GM19397 (cell line): ENCODE measurements around the gene SORBS1.
"Not testable (repeated sequence)": the region's sequence is repeated elsewhere in the genome, so short reads cannot be mapped to it uniquely, and the experiment has no call there.

Source experiments
- ATAC-seq: cut with Tn5 transposase; IDR thresholded peaks from one replicate; pipeline ENCODE4 v1.9.1; 2021; ENCODE audit warnings: mild to moderate bottlenecking, moderate library complexity; ENCODE audit not compliant: unreplicated experiment

The SORBS1 gene

DNA sequence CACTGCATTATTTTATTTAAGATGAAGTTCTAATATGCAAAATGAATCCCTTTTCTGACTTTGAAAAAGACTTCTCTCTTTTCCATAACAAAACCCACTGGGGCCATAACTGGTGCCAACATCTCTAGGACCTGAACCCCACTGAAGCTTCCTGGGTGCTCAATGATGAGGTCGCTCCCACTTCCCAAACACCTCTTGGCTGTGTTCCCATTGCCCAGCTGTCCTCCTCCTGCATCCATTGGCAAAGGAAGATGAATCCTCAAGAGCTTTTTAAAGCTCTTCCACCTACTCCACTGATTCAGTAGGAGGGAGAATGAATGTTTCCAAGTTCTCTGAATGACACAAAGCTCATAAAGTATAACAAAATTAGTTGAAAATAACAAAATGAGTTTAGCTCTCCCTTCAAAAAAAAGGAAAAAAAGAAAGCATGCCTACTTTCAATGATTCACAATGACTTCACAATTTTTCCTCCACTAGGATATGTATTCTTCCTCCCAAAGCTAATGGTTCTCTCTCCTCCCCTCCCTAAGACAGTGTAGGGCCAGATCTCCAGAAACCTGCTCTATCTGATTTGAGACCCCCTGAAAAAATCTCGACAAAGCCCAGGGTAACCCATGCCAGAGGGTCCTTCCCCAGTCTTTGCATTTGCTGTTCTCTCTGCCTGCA lies 64.8 kb downstream of the SORBS1 start:
- no peak for ATAC-seq

DNA sequence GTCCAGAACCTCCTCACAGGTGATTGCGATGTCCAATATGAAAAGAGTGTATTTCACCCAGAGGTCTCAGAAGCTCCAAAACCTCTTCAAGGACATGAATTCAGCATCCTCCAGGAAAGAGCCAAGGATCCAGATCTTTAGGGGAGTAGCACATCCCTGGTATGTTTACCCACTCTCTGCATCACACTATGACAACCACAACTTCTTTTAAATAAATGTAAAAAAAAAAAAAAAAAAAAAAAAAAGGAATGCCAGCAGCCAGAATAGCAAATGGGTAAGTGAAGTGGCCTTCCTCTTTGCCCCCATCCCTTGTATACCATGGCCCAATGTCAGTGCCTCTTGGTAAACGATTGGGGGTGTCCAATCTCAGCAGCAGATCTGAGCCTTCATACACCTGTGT lies 67.3 kb downstream of the SORBS1 start:
- ATAC-seq, result no peak

DNA sequence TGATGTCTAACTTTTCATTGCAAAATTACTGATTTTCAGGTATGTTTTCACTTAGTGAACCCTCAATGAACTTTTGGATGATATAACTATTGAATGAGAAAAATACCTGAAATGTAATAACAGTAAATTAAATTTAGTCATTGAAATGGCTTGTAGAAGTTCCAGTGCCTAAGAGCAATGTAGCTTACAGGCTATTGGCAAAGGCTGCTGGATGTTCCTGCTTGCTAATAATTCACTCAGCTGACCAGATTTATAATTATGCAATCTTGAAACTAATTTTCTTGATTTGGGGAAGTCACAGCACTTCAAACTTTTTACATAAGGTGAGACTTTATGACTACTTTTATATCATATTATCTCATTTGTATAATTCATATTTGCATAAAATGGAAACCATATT lies 73.2 kb downstream of the SORBS1 start:
- ATAC-seq, result no peak

DNA sequence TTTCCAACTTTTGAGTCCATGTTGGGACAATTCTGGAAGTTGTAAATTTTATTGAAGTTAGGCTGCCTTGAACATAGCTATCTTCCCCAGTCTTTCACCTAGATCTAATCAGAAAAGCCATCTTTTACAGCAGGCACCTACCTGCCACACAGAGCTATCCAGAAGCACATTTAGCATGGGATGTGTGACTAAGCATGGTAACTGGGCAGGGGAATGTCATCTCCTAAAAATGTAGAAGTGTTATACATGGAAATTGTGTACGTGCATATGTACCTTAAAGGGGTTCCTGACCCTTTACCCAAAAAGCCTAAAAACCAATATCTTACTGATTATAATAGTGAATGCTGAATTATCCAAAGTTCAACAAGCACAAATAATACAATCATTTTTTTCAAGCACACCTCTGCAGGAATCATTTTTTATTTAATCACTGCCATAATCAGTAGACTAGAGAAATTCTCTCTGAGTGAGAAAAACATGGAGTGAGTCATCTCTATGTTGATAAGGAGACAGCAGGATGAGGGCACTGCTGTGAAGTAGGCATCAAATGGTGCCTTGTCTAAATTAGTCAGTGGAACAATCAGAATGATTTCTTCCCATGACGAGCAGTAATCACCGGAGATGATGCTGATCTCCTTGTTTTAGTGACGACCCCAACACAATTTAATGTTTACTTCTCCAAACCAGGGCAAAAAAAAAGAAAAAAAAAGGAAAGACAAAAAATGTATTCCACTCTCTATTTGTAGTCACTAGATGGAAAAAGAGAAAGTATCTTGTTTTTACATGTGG lies 75.9 kb downstream of the SORBS1 start:
- ATAC-seq, result no peak

DNA sequence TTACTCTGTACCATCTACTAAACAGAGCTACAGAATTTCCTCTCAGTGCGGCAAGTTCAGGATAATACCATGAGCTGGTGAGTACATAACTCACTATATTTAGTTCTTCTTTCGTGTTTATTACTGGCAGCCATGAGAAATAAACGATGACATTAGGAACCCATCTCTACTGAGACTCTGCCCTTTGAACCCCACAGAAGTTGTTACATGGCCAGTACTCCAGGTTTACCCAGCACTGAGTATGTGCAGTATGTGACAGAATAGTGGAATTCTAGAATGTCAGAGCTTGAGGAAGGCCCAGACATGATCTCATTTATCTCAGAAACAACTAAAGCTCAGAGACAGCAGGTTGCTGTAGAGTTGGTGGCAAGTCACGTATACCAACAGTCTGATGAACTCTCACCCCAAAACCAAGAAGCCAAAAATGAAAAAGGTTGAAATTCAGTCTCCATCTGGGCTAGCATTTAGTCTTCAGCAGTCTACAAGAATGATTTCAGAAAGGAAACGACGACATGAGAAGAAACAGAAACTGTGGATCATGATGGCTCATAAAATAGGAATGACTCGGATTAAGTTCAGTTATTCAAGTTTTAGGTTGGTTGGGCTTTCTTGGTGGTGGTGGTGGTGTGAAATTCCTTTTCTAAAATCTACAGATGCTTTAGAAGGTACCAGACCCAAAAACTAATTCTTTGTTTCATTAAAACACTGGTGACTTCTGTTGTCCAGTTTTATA lies 78.5 kb downstream of the SORBS1 start:
- no peak for ATAC-seq

DNA sequence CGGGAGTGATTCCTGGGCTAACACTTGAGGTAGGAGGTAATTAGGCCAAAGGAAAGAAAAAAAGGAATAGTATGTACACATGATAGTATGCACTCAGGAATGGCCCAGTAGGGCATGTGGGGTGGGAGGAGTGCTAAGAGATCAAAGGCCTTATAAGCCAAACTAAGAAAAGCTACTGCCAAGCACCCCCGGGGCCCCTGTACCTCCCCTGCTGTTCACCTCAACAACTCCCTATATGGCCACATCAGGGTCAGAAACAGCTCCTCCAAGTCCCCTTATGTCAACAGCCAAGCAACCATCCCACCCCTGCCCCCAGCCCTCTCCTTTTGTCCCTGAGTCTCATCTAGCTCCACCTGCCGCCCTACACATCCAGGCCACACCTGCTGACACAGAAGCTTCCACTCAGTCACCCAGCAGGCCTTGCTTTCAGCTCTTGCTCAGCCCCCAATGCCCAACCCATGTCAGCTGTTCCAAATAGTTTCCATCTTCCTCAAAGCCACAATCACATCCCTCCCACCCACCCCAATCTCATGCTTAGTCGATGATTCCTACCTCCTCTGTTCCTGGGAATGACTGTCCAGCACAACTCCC lies 80.2 kb downstream of the SORBS1 start:
- ATAC-seq, result no peak

DNA sequence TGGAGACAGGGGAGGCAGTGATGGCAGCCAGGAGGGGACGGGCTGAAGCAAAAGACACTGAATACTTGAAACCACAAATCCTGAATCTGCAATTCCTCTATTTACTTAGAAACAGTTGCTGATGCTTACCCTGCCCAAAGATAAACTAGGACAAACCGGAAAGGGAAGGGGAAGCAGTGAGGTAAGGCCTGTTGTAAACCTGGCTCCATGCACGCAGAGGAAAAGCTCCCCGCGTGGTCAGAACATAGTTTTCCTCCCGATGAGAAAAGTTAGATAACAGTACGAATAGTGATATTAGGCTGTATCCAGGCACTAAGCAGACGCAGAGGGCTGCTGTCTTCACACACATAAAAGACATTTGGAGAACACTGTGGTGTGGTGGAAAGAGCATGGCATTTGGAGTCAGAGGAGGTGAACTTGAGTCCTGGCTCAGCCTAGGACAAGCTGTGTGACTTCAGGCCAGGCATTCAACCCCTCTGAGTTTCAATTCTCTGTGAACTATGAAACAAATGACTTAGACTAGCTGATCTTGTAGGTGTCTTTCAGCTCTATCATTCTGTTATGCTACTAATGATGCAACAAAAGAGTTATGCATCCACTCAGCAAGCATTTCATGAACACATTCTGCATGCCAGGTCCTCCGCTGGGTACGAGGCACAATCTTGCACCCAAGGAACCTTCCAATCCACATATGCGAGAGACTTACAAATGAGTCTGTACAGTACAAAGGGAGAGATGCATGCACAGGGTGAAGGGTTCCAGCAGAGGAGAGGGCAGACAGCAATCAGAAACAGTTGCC lies 80.9 kb downstream of the SORBS1 start:
- no peak for ATAC-seq

DNA sequence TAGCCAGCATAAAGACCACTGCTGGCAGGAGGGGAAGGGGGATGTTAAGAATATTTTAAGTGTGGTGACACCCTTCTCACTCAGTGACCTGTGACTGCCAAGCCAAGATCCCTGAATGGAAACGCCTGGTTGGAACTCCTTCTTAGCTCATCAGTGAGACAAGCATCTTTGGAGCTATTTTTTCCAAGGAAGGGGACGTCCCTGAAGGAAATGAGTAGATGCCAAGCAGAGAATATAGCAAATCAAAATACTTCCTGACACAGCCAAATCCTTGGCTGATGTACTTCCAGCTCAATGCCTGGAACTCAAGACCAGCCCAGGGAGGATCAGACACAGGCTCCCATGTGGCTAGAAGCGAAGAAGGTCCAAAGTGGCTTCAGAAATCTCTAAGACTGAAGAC lies 82.2 kb downstream of the SORBS1 start:
- no peak for ATAC-seq

DNA sequence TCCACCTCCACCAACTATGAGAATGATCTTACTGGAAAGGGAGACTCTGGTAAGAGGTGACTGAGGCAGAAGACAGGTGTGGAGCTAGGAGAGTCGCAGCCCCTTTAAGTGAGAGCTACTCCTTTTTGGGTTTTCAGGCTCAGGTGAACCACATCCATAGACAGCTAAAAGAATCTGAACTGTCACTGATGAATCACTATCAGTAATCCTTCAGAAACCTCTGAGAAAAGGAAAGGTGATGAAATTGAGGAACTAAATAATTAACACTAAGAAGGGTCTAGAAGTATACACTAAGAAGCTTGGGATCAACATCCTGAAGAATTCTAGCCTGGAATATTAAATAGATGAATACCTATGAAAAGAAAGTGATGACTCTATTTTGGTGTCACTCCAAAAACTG lies 83.0 kb downstream of the SORBS1 start:
- ATAC-seq, result no peak

DNA sequence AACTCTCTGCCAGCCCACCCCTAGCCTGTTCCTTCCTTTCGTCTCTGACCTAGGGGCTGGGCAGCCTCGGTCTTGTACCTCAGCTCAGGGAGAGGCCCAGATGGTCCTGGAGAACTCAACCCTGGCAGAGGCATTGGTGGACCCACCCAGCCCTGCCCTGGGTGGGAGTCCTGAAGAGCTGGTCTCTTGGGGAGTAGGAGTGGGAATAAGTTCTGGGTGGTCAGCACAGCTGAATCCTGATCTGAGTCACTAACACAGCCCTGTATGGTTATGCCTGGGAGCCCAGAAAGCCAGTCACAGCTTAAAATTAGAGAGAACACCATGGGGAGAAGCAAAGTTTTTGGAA lies 84.0 kb downstream of the SORBS1 start:
- no peak for ATAC-seq

DNA sequence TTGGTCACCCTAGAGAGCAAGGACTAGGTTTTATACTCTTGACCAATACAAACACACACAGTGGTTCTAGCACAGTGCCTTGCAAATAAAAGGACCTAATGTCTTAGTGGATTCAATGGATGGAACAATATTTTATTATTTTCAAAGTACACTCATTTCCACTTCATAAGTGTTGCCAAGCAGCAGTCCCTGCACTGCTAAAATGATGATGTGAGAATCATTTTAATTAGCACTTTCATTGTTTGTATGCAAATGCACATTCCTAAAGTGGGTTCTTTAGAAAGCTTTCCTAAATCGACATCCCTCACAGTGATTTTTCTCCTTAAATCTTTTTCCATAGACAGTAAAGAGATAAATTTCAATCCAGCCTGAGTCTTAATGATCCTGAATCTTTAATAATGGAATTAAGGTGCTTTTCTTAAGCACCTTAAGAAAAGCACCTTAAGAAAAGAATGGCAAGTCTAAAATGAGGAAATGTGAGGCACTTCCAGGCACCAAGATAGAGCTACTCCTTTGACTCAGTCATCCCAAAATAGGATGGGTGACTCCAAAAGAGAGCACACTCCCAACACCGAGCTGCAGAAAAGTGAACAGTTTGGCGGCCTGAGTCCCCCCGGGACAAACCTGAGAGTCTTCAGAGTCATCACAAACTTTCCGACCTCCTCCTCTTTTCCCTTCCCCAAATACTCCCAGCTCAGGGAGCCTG lies 84.5 kb downstream of the SORBS1 start:
- ATAC-seq, result no peak

DNA sequence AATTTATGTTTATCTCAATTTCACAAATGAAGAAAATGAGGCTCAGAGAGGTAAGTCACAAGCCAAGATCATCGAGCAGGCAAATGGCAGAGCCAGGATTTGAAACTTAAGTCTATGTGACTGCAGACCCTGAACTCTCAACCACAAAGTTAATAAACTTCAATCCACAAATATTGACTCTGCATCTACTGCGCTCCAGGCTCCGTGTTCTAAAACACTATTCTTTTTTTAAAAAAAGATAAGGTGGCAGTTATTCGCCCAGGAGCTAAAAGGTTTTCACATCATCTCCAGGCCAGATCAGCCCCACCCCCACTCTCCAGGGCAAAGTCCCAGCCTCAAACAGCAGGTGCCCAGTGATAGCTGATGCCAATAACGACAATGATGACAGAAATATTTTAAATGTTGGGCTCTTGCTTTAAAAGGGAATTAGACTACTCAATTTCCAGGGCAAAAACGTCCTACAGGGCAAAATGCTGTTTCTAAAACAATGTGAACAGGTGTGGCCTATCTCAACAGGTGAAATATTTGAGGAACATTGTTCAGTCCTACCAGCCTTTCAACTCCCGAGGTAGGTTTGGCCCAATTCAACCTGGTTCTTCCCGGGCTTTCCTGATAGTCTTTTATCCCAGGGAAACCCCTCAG lies 85.2 kb downstream of the SORBS1 start:
- ATAC-seq, result no peak

DNA sequence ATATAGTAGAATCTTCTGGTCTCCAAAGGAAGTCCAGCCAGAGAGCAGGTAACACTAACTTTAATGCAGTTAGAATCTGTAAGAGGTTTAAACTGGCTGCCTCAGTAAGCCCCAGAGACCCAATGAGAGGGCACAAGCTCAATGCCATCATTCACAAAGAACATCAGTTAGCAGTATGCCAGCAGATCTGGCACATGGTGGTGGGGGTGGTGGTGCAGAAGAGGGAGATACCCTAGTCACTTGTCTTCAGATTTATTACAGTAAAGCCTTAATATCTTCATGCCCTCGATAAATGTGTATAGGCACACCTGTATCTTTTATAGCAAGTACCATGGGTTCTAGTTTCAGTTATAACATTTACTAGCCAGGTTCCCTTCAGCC lies 86.2 kb downstream of the SORBS1 start:
- no peak for ATAC-seq

DNA sequence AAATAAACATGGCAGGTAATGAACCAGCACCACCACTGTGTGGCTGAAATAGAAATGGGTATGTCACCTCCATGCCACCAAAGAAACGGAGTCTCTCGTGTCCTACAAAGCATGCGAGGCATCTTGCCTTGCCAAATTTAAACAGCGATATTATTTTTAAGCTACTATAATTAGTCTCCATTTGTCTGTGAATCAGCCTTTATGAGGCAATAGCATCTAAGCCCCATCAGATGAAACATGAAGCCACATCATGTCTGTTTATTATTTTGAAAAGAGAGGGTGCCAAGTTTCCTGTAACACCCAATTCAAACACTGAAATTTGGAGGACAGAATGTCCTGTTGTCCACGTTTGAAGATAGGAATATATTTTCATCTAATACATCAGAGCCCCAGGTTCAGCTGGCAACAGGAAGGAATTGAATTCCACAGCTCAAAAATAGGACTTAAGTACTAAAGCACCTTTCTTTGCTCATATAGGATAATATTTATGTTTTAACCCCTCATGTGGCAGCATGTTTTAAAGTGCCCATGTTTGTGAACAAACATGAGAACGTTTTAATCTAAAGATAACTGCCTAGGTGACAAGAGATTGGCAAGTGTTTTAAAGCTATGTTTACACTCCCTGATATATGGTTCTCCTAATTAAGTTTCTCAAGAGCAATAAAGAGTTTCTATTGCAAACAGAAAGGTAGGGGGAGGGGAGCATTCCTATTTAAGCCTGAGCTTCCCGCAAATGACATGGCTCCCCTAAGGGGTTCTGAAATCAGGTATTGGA lies 86.8 kb downstream of the SORBS1 start:
- ATAC-seq, result no peak

DNA sequence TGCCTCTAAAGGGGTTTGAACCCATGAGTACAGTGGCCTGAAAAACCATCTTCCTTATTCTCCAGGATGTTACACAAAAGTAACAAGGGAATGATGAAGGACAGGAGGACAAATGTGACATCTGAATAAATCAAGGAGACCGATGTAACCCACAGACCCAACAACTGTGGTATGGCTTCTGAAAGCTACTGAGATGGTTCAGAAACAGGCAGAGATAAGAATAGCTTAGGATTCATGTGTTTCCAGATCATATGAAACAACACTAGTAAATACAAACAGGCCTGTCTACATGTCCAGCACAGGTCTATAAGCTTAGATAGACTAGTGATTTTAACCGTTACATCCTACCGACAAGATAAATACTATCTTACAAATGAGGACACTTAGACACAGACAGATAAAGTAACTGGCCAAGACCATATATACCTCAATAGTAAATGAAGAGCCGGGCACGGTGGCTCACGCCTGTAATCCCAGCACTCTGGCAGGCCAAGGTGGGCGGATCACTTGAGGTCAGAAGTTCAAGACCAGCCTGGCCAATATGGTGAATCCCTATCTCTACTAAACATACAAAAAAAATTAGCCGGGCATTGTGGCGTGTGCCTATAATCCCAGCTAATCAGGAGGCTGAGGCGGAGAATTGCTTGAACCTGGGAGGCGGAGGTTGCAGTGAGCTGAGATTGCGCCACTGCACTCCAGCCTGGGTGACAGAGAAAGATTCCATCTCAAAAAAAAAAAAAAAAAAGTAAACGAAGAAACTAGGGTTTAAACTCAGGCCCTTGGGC lies 88.7 kb downstream of the SORBS1 start:
- ATAC-seq, result no peak

DNA sequence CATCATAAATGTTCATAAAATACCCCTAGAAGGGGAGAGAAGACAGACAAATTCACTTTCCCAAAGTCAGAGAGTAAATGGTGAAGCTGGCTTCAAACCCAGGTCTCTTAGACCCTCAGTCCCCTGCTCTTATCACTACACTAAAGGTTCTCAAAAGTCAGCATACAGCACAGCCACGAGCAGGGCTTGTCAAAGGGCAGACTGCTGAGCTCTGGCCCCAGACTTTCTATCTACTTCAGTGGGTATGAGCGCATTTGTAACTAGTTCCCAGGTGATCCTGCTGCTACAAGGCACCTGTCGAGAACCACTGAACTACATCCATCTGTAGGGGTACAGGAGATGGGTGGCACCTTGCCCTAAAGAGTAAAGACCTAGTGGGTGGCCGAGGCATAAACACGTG lies 91.5 kb downstream of the SORBS1 start:
- ATAC-seq, result no peak

DNA sequence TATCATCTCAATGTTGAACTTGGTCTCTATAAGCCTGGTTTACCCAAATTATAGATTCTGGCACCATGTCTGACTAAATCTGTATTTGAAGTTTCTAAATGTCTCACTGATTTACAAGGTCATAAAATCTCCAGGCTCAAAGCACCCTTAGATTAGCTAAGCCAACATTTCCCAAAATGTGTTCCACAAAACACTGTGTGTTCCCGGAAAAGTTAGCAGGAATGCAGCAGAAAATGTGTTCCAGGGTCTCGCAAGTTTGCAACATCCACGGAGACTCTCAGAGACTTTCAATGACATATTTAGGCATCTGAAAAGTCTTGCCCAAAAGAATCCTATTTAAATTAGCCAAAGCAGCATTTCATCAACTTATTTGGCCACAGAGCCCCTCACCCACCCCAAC lies 91.9 kb downstream of the SORBS1 start:
- no peak for ATAC-seq

DNA sequence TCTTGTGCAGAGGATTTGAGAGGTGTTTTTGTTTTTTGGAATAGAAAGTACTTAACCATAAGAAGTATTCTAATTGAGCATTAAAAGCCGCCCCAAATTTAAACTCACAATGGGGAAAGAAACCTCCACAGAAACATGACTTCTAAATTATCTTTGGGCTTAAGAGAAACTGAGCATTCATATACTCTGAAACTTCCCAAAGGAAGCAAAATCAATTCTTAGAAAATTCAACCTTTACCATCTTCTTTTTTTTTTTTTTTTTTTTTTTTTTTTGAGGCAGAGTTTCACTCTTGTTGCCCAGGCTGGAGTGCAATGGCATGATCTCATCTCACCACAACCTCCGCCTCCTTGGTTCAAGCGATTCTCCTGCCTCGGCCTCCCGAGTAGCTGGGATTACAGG lies 93.5 kb downstream of the SORBS1 start:
- not testable (repeated sequence) for ATAC-seq
